GM18907 (cell line): Measurements from ENCODE around the gene FAM83C.

Experiments
- ATAC-seq: cut with Tn5 transposase; IDR thresholded peaks from one replicate; pipeline ENCODE4 v1.9.1; 2021; ENCODE audit warnings: mild to moderate bottlenecking, moderate library complexity; ENCODE audit not compliant: unreplicated experiment

FAM83C gene

DNA sequence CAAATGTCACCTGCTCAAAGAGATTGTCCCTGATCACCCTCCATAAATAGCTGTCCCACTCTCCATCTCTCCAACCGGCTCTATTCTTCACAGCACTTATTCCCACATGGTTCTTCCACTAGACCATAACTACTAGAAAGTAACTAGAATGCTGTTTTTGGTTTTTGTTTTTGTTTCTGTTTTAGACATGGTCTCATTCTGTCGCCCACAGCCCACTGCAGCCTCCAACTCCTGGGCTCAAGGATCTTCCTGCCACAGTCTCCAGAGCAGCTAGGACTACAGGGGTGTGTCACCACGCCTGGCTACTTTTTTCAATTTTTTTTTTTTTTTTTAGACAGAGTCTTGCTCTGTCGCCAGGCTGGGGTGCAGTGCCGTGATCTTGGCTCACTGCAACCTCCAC is 53.5 kb downstream of the FAM83C start:
- ATAC-seq = no peak

DNA sequence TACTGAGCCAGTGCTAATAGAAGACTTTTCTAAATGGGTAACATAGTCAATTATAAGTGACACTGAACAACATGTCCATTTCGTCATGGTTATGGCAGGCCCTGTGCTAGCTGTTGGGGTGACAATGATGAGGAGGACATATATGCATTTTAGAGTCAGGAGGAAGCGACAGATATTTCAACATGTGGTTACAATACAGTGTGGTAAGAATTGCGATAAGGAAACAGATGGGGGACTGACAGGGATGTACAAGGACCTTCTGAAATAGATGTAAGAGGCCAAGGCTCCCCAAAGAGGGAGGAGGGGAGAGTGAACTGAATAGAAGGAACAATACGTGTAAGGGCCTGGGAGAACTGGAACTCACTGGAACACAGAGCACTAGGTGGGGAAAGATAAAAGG is 54.1 kb downstream of the FAM83C start:
- ATAC-seq = no peak

DNA sequence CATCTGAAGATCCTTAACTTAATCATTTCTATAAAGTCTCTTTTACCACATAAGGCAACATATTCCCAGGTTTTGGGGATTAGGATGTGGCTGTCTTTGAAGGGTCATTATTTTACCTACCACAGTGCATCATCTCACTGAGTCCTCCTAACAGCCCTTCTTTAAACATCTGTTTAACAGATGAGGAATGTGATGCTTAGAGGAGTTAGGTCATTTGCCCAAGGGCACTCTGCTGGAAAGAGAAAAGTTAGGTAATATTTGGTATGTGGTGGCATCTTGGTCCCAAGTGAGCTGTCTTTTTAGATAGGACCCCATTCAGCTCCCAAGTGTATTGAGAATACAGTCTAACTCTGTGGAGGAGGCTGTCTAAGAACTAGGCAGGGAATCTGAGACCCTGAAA is 54.7 kb downstream of the FAM83C start:
- ATAC-seq = no peak

DNA sequence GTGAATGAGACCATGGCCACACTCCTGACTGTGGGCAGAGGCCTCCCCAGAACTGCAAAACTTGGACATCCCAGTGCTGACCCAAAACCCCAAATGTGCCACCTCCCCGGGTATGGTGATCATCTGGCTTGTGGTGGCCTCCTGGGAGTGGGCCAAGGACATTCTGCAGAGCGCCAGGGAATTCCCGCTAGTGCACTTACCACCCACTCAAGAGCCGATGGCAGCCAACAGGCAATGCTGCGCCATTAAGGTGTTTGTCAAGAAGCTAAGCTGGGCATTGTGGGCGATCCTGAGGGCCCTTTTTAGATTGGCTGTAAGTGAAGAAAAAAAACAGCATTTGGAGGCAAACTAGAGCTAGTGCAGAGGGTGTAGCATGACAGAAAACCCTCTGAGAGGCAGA is 56.3 kb downstream of the FAM83C start:
- ATAC-seq = no peak
